Measurements from ENCODE around the gene EXT2. TPM values are rescaled to one million over a fixed set of nuclear protein-coding genes. Genes with fewer than 3 reads are reported as not detected.

The EXT2 gene
- polyA plus RNA-seq, 1 donor from 2014 or later = 77.5 TPM

DNA sequence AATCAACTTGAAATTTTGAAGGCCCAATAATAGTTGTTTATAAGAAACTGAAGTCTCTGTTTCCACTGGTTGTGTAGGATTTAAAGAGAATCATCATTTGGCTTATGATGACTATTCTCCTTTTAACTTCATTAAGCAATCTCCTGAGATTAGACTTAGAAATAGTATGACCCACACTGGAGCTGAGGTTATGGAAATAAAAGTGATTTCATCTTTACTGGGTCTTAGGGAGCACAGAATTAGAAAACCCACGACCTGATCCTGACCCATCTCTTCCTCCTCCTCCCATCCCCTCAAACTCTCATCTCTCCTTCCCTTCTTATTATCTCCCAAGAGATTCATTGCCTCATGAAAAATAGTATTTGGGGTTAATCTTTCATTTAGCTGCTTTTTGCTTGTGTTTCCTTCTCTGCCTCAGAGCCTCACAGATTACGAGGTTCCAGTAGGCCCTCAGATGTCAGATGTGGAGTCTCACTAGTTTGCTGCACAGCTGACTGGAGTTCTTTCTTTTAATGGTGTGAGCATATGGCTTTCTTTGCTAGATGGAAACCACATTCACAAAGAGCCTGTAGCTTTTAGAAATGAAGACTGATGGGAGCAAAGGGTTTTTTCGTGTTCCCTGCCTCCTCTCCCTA is 129.5 kb downstream of the EXT2 start:
- Histone ChIP-seq H3K27ac (ENCODE audit: low read length) (no peak overlapping the region), H3K79me2 (replicated peaks; ENCODE audit: insufficient read depth, low read length) (no peaks in the 10 kb centered on the region), H3K36me3 (ENCODE audit: insufficient read depth, low read length) (no peaks in the 10 kb centered on the region), H3K27me3 (ENCODE audit: insufficient read depth, low read depth, low read length) (no peaks in the 10 kb centered on the region), H3K4me2 (ENCODE audit: low read length) (no peak overlapping the region), H4K20me1 (ENCODE audit: insufficient read depth) (no peaks in the 10 kb centered on the region), H2AFZ (ENCODE audit: low read depth, low read length) (no peak overlapping the region), H3K4me3 (ENCODE audit: low read length) (no peak overlapping the region), H3F3A (ENCODE audit: insufficient read depth, low read length, poor library complexity, severe bottlenecking) (no peaks in the 10 kb centered on the region), H3K9me2 (ENCODE audit: insufficient read depth, low read length) (no peaks in the 10 kb centered on the region), H3K9me3 (ENCODE audit: low read length) (no peaks in the 10 kb centered on the region), H3K9ac (ENCODE audit: low read length) (no peak overlapping the region)
- no peak for TF ChIP-seq TAF1 (IDR thresholded peaks at IDR 0.05; ENCODE audit: low read depth)
- no peak for TF ChIP-seq SMC3 (conservative IDR thresholded peaks at IDR 0.05; ENCODE audit: poor library complexity)
- no peak for TF ChIP-seq MXI1 (conservative IDR thresholded peaks at IDR 0.05; ENCODE audit: poor library complexity, severe bottlenecking)
- TF ChIP-seq, protein P1, sequence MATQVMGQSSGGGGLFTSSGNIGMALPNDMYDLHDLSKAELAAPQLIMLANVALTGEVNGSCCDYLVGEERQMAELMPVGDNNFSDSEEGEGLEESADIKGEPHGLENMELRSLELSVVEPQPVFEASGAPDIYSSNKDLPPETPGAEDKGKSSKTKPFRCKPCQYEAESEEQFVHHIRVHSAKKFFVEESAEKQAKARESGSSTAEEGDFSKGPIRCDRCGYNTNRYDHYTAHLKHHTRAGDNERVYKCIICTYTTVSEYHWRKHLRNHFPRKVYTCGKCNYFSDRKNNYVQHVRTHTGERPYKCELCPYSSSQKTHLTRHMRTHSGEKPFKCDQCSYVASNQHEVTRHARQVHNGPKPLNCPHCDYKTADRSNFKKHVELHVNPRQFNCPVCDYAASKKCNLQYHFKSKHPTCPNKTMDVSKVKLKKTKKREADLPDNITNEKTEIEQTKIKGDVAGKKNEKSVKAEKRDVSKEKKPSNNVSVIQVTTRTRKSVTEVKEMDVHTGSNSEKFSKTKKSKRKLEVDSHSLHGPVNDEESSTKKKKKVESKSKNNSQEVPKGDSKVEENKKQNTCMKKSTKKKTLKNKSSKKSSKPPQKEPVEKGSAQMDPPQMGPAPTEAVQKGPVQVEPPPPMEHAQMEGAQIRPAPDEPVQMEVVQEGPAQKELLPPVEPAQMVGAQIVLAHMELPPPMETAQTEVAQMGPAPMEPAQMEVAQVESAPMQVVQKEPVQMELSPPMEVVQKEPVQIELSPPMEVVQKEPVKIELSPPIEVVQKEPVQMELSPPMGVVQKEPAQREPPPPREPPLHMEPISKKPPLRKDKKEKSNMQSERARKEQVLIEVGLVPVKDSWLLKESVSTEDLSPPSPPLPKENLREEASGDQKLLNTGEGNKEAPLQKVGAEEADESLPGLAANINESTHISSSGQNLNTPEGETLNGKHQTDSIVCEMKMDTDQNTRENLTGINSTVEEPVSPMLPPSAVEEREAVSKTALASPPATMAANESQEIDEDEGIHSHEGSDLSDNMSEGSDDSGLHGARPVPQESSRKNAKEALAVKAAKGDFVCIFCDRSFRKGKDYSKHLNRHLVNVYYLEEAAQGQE (IDR thresholded peaks at IDR 0.05; ENCODE audit: borderline replicate concordance) = no peak
- no peak for TF ChIP-seq EZH2 (IDR thresholded peaks at IDR 0.05; ENCODE audit: borderline replicate concordance, insufficient read depth, low read length, poor library complexity, severe bottlenecking)
- no peak for TF ChIP-seq RAD21 (conservative IDR thresholded peaks at IDR 0.05)

DNA sequence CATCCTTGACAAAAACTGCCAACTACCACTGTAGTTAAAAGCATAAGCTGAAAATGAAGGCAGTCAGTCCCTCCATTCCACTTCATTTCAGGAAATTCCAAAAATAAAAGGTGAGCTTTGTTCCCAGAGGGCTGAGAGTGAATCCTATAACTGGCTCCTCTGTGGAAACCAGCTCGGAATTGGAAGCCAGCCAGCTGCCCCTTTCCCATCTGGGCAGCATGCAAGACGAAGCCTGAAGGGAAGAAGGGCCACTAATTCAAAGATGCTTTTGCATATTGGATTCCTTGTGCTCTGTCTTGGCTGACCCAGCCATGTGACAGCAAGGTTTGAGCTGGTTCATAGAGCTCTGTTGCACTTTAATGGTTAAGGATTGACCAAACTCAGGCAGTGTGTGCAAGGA is 131.0 kb downstream of the EXT2 start:
- Histone ChIP-seq H3K9me2 (ENCODE audit: insufficient read depth, low read length) (no peaks in the 10 kb centered on the region), H3K4me2 (ENCODE audit: low read length) (no peak overlapping the region), H3K79me2 (replicated peaks; ENCODE audit: insufficient read depth, low read length) (no peaks in the 10 kb centered on the region), H2AFZ (ENCODE audit: low read depth, low read length) (no peak overlapping the region), H3K9ac (ENCODE audit: low read length) (no peak overlapping the region), H3F3A (ENCODE audit: insufficient read depth, low read length, poor library complexity, severe bottlenecking) (no peaks in the 10 kb centered on the region), H4K20me1 (ENCODE audit: insufficient read depth) (no peaks in the 10 kb centered on the region), H3K4me3 (ENCODE audit: low read length) (no peak overlapping the region), H3K27ac (ENCODE audit: low read length) (no peak overlapping the region), H3K36me3 (ENCODE audit: insufficient read depth, low read length) (no peaks in the 10 kb centered on the region), H3K9me3 (ENCODE audit: low read length) (no peaks in the 10 kb centered on the region), H3K27me3 (ENCODE audit: insufficient read depth, low read depth, low read length) (no peaks in the 10 kb centered on the region)
- TF ChIP-seq SMC3 (conservative IDR thresholded peaks at IDR 0.05; ENCODE audit: poor library complexity) (no peak), EP300 (conservative IDR thresholded peaks at IDR 0.05; ENCODE audit: poor library complexity, severe bottlenecking) (no peak), EZH2 (IDR thresholded peaks at IDR 0.05; ENCODE audit: borderline replicate concordance, insufficient read depth, low read length, poor library complexity, severe bottlenecking) (no peak), MXI1 (conservative IDR thresholded peaks at IDR 0.05; ENCODE audit: poor library complexity, severe bottlenecking) (no peak), POLR2AphosphoS5 (IDR thresholded peaks at IDR 0.05) (no peak), TAF1 (IDR thresholded peaks at IDR 0.05; ENCODE audit: low read depth) (no peak), RAD21 (conservative IDR thresholded peaks at IDR 0.05) (no peak)
- TF ChIP-seq, protein P1 (IDR thresholded peaks at IDR 0.05; ENCODE audit: borderline replicate concordance) = no peak
- TF ChIP-seq, protein P2, sequence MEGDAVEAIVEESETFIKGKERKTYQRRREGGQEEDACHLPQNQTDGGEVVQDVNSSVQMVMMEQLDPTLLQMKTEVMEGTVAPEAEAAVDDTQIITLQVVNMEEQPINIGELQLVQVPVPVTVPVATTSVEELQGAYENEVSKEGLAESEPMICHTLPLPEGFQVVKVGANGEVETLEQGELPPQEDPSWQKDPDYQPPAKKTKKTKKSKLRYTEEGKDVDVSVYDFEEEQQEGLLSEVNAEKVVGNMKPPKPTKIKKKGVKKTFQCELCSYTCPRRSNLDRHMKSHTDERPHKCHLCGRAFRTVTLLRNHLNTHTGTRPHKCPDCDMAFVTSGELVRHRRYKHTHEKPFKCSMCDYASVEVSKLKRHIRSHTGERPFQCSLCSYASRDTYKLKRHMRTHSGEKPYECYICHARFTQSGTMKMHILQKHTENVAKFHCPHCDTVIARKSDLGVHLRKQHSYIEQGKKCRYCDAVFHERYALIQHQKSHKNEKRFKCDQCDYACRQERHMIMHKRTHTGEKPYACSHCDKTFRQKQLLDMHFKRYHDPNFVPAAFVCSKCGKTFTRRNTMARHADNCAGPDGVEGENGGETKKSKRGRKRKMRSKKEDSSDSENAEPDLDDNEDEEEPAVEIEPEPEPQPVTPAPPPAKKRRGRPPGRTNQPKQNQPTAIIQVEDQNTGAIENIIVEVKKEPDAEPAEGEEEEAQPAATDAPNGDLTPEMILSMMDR (IDR thresholded peaks at IDR 0.05; ENCODE audit: poor library complexity, severe bottlenecking) = no peak

All from neural cell (in vitro differentiated cells).